ENCODE results near the gene HCK. TPM values are rescaled to one million over a fixed set of nuclear protein-coding genes. Genes with fewer than 3 reads are reported as not detected.
A peak's percentile ranks its signal among the peaks of the same experiment; 100 is the strongest.
"Not testable (repeated sequence)": the region's sequence is repeated elsewhere in the genome, so short reads cannot be mapped to it uniquely, and the experiment has no call there.

HCK gene
- total RNA-seq, 1 donor from 2014 or later: 99.9 TPM

- Histone ChIP-seq H3K4me3 (peak overlapping the region; percentile 41), H3K27me3 (ENCODE audit: low read depth) (peaks cover 18% of the 10 kb centered on the region), H3K36me3 (peaks cover 12% of the 10 kb centered on the region), H3K27ac (no peak overlapping the region), H3K9me3 (no peaks in the 10 kb centered on the region), H3K4me1 (peaks cover 31% of the 10 kb centered on the region)
- peak; percentile 96 for TF ChIP-seq CTCF (IDR thresholded peaks at IDR 0.05)
- intact Hi-C loops (cut with DNase I): no loop called here
- peak; percentile 83 to 85 for ATAC-seq
- peak; percentile 83 for DNase-seq
These were observed 20.8 kb upstream of the HCK start for GRCh38 chr20:32031007-32031958.

DNA sequence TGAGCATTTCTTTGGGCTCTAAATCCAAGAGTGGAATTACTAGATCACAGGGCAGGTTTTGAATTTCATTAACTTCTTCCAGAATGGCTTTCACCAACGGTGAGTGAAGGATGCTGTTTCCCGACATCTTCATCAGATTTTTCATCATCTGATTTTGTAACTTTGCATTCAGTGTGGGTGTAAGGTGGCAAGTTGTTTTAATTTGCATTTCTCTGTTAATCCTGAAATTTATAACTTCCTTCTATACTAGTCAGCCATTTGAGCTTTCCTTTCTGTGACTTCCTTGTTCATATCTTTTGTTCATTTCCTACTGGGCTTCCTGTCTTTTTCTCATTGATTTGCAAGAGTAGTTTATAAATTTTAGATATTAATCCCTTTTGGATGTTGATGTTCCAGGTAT is 18.7 kb upstream of the HCK start:
- H3K4me3 ChIP-seq: no peak overlapping the region
- DNase-seq: no peak
- ATAC-seq: no peak
- peaks cover 18% of the 10 kb centered on the region for H3K27me3 ChIP-seq (ENCODE audit: low read depth)
- peaks cover 31% of the 10 kb centered on the region for H3K4me1 ChIP-seq
- no peaks in the 10 kb centered on the region for H3K9me3 ChIP-seq
- intact Hi-C loops (cut with DNase I): no loop called here
- no peak for TF ChIP-seq CTCF (IDR thresholded peaks at IDR 0.05)
- H3K27ac ChIP-seq: peak overlapping the region; percentile 18
- peaks cover 10% of the 10 kb centered on the region for H3K36me3 ChIP-seq

DNA sequence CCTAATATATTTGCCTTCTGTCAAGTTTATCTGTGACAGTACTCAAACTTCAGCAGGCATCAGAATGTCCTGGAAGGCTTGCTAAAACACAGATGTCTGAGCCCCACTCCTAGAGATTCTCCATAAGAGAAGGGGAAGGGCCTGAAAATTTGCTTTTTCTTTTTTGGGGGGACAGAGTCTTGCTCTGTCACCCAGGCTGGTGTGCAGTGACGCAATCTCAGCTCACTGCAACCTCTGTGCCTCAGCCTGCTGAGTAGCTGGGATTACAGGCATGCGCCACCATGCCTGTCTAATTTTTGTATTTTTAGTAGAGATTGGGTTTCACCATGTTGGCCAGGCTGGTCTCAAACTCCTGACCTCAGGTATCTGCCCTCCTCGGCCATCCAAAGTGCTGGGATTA is 18.3 kb upstream of the HCK start:
- intact Hi-C loops (cut with DNase I): not testable (repeated sequence)

GRCh38 chr20:32034581-32035425 is 17.2 kb upstream of the HCK start:
- Histone ChIP-seq H3K27me3 (ENCODE audit: low read depth) (peaks cover 18% of the 10 kb centered on the region), H3K4me1 (peaks cover 31% of the 10 kb centered on the region), H3K36me3 (peaks cover 8% of the 10 kb centered on the region), H3K9me3 (no peaks in the 10 kb centered on the region), H3K4me3 (no peak overlapping the region), H3K27ac (peak overlapping the region; percentile 18)
- DNase-seq (peak; percentile 61), ATAC-seq (peak; percentile 49 to 70)
- TF ChIP-seq CTCF (IDR thresholded peaks at IDR 0.05): peak; percentile 18
- intact Hi-C loops (cut with DNase I): no loop called here

More for the DNA sequence above, 18.3 kb upstream of the HCK start:
- H3K4me3 ChIP-seq, H3K36me3 ChIP-seq, ATAC-seq, DNase-seq, H3K9me3 ChIP-seq: not testable (repeated sequence)
- peaks cover 18% of the 10 kb centered on the region for H3K27me3 ChIP-seq (ENCODE audit: low read depth)
- H3K4me1 ChIP-seq: peaks cover 31% of the 10 kb centered on the region
- H3K27ac ChIP-seq: peak overlapping the region; percentile 18

GRCh38 chr20:32035426-32035779 is 16.6 kb upstream of the HCK start:
- Histone ChIP-seq H3K36me3 (peaks cover 8% of the 10 kb centered on the region), H3K9me3 (no peaks in the 10 kb centered on the region), H3K4me1 (peaks cover 31% of the 10 kb centered on the region), H3K27ac (no peak overlapping the region), H3K4me3 (no peak overlapping the region), H3K27me3 (ENCODE audit: low read depth) (peaks cover 18% of the 10 kb centered on the region)
- no peak for ATAC-seq
- intact Hi-C loops (cut with DNase I): no loop called here
- no peak for DNase-seq
- no peak for TF ChIP-seq CTCF (IDR thresholded peaks at IDR 0.05)
